NCI-H1930 (cell line): ENCODE measurements around the gene MEIOB.
"Not testable (repeated sequence)": the region's sequence is repeated elsewhere in the genome, so short reads cannot be mapped to it uniquely, and the experiment has no call there.

Source experiments
- DNase-seq, 2 experiments: peaks; one replicate each; lab custom pipeline; 2025; lab: John Stamatoyannopoulos, UW

Gene MEIOB, protein sequence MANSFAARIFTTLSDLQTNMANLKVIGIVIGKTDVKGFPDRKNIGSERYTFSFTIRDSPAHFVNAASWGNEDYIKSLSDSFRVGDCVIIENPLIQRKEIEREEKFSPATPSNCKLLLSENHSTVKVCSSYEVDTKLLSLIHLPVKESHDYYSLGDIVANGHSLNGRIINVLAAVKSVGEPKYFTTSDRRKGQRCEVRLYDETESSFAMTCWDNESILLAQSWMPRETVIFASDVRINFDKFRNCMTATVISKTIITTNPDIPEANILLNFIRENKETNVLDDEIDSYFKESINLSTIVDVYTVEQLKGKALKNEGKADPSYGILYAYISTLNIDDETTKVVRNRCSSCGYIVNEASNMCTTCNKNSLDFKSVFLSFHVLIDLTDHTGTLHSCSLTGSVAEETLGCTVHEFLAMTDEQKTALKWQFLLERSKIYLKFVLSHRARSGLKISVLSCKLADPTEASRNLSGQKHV

DNA sequence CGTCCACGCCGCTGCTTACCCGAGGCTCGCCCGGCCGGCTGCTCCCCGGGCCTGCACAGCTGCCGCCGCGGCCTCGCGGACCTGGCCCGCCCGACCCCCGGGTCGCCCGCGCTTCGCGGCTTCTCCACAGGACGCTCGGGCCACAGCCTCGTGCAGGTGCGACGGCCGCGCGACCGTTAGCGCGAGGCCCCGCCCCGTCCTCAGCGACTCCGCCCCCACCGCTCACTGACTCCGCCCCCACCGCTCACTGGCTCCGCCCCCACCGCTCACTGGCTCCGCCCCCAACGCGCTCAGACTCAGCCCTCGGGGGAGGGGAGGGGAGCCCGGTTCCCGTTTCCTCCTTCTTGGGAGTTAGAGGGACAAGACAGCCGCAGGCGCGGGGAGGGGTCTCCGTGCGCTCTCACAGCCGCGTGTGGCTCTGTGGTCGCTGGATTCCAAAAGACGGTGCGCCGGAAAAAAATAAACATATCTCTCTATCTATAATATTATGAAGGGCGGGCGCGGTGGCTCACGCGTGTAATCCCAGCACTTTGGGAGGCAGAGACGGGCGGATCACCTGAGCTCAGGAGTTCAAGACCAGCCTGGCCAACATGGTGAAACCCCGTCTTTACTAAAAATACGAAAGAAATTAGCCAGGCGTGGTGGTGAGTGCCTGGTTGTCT is at the start of gene MEIOB:
Gene MEIOB, minus strand, starts transcription at position 191 of the 662 bp plus-strand sequence. CDS start 3,989 bp downstream, outside the sequence.
- DNase-seq, result no peak

DNA sequence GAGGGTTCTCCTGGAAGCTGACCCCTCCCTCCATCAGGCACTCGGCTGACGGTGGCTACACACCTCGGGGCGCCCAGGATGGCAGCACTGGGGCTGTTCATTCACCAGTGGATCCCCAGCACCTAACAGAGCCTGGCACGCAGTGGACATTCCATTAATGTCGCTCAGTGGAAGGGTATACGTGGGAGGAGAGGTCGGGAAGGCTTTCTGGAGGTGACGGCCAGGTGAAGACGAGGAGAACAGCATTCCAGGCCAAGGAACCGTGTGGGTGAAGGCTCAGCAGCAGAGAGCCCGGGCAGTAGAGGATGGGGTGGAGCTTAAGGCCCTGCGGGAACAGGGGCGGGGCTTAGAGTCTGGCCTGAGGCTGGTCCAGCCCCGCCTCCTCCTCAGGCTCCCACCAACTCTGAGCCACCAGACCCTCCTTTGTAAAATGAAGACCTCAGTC is 48.8 kb upstream of the MEIOB start:
- peak in 1 of 2 experiments; percentile 36 for DNase-seq

DNA sequence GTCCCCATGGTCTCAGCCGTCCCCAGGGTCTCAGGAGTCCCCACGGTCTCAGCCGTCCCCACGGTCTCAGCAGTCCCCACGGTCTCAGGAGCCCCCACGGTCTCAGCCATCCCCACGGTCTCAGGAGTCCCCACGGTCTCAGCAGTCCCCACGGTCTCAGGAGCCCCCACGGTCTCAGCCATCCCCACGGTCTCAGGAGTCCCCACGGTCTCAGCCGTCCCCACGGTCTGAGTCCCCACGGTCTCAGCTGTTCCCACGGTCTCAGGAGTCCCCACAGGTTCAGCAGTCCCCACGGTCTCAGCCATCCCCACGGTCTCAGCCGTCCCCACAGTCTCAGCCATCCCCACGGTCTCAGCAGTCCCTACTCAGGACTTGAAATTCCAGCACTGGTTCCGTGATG is 48.2 kb upstream of the MEIOB start:
- not testable (repeated sequence) for DNase-seq

DNA sequence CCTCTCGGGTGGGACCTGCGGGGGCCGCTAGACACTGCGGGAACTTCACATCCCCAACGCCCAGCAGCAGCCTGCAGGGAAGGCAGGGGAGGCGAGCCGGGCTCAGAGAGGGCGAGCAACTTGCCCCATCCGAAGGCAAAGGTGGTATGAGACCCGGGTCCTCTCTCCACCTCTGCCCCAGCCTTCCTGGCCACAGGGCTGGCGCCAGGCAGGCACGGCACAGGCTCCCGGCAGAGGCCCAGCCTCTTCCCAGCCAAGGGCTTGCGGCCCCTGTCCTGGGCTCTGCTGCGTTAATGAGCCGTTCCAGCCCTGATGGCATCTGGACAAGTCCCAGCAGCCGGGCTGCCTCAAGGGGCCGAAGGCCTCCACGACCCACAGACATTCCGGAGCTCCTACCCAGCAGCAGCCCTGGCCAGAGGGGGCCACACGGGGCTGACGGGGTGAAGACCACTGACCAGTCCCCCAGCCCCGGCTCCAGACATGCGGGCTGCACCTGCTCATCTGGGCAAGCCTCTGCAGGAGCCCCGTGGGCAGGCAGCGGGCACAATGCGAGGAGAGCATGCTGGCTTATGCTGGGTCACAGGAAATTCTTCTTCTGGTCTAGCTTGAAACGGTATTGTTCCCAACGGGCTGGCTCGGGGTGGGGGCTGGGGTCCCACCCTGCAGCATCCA is 47.5 kb upstream of the MEIOB start:
- DNase-seq, result no peak

DNA sequence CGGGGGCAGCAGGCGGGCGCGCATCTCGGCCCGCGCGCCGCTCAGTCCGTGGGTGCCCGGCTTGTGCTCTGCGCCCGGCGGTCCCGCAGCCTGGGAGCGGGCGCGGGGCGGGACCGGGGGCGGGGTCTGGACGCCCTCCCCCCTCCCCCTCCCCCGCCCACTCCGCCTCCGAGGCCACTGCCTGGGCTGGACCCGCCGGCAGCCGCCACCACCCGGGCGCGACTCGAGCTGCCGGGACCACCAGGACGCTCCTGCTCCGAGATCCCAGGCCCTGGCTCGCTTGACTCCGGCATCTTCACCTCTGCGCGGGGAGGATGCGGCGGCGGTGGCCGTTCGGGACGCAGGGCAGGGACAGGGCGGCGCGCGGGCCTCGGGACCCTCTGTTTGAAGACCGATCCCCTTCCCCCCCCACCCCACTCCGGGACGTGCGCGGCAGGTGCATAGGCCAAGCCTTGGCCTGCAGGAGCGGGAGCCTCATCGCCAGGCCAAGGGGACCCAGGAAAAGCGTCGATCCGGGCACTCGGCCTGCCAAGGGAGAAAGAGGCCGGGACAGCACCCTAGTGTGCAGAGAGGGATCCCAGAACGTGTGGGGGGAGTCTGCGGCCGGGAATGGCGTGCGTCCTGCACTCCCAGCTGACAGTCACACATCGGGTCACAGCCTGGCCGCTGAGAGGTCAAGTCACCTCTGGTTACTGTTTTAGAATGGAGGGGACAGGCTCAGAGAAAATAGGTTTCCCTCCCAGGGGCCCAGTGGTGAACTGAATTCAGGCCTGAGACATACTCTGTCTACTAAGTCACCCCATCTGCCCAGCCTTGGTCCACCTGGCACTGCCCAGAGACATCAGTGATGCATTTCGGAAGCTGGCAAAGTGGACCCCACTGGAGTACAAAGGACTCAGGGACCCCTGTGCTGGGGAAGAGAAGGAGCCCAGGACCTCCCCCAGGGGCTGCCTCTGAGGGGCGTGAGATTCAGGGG is 46.7 kb upstream of the MEIOB start, which contains the start of gene HS3ST6:
Gene HS3ST6, minus strand, starts transcription at position 65 of the 976 bp plus-strand sequence. CDS start 92 bp downstream, outside the sequence.
- DNase-seq, result peak in 1 of 2 experiments; percentile 40

DNA sequence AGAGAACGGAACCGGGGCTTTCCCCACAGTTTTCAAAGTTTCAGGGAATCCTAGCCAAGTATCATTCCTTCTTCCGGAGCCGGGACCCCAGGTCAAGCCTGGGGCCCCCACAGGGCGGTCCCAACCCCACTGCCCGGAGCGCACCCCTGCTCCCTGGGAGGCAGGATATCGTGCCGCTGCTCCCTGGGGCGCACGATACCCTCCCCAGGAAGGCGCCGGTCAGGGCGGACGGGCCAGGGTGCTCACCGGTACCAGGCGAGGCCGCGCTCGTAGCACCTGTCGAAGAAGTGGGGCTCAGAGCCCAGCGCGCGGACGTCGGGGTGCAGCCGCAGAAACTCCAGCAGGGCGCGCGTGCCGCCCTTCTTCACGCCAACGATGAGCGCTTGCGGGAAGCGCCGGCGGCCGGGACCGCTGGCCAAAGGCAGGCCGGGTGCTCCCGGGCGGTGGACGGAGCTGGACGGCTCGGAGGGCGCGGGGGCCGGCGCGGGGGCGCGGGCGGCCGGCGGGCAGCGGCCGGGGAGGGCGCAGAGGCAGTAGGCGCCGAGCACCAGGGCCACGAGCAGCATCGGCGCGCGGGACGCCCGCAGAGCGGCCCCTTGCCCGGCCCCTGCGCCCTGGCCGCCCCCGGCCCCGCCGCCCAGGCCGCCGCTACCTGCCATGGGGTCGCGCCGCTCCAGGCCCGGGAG is 45.8 kb upstream of the MEIOB start:
- no peak for DNase-seq

DNA sequence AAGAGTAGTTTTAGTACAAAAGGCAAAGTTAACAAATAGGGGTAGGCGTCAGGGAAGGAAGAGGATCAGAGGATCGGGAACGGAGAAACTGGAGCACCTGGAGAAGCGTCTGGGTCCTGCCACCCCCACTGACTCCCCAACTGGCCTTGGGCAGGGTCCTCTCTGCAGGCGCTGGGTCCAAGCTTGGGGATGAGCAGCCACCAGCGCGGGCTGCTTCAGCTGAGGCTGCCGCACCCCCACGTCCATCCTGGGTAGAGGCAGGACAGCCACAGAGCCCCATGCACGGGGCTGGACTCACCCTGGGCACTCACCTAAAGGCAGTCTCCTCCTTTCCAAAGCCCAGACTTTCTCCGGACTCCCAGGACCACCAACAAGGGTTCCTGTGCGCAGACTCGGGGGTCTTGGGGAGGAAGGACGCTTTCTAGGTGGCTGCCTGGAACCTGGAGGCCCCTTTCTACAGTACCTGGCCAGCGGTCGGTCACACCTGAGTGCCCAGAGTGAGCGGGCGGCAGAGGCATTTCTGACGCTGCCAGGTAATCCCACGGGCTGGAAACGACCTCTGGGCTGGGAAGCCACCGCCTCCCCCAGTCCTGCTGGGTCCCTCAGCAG is 45.2 kb upstream of the MEIOB start:
- no peak for DNase-seq

DNA sequence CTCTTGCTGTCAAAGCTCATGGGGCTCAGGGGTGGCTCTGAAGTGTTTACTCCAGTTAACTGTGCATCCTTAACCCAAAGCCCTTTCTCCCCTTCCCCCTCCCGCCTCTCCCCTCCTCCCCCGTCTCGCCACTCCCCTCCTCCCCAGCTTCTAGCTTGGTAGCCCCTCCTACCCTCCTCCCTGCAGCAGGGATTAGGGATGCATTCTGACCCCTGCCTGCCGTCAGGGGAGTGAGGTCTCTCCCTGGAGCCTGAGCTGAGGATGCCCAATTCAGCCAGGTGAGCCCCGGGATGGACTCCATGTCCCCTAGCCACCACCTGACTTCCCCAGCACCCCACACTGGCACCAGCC is 44.7 kb upstream of the MEIOB start:
- no peak for DNase-seq

DNA sequence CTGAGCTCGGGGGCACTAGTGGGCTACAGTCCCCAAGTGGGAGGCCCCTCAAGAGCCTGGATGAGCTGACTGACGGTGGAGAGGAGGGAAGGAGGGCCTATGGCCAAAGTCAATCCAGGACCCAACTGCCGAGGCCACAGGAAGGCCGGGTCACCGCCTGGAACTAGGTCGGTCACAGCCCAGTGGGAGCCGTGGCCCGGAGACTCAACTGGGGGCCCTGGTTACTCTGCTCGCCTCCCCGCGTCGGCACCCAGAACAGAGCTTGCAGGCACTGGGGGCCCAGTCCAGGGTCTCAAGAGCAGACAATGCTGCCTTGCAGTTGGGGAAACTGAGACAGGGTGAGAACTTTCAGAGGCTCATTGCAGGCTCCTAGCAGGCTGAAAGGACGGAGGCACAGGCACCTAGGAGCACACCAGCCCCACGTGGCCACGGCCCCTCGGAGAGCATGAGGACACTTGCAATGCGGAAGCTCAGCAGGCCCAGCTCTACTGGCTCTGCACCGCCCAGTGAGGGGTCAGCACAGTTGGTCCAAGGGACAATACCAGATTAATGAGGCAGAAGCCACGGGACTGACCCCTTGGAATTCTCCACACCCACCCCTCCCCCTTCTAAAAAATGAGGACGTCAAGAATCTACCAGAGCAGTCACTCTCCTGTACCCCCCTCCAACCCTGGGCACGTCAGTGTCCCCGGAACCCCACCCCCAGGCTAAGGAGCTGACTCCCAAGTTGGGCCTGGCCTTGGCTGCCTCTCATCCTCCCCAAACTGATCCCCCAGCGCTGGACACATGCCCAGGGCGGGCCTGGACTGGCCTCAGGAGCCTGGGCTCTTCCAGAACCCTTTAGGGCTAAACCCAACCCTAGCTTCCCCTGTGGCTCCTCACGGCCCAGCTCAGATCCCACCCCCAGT is 44.0 kb upstream of the MEIOB start:
- DNase-seq, result no peak

DNA sequence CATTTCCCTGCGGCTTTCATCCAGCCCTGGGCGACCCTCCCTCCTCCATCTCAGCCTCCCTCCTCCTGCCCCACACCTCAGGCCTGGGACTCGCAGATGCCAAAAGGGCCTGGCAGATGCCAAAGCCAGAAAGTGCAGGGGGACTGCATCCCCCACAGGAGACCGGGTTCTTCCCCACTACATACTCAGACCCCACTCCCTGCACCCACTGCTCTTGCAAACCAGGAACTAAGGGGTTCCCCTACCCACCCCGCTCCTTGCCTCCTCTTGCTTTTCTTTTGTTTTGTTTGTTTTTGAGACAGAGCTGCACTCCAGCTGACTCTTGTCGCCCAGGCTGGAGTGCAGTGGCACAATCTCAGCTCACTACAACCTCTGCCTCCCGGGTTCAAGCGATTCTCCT is 43.0 kb upstream of the MEIOB start:
- DNase-seq, result no peak

DNA sequence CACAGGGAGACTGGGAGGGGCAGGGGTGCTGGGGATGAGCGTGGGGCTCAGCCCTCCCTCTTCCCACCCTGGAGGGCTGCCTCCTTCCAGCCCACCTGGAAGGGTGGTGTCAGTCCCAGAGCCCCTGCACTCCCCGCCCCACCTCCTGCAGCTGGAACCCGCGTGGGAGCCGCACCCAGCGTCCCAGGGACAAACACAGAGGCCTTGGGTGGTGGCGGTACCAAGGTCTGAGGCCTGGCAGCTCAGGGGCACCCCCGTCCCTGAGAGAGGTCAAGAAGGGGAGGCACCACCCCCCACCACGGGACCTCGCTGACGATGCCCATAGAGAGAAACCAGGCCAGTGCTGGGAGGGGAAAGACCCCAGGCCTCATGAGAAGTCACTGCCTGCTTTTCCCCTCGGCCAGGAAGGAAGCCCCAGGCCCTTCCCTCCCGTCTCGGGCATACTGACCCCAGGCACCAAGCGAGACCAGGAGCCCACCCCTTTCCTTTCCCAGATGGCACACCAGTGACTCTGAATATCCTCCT is 42.2 kb upstream of the MEIOB start:
- no peak for DNase-seq

DNA sequence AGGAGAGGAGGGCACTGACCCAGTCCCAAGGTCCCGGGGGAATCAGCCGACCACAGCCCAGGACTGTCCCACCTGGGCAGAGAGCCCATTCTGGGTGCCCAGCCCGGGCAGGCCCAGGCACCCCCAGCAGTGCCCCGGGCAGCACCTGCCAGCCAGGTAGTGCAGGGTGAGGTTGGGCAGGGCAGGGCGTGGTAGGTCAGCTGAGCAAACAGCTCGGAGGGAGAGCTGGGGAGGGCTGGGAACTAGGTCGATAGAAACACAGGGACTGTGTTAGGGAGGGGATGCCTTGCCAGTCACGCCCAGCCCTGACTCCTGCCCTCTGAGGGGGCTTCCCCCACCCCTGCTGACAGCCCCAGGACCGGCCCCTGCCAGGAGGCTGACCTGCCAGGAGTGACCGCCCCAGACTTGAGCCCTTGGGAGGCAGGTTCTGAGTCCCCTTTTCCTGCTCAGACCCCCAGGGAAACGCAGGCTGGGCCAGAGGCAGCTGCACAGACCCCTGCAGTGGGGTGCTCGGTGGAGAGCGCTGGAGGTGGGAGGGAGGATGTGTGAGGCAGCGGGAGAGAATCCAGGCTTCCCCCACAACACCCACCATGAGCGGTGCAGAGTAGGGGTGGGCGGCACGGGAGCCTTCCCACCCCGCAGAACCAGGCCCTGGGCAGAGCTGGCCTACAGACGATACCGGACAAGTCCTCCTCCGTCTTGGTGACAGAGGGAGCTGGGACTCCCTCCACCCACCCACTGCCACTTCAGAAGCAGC is 41.5 kb upstream of the MEIOB start:
- no peak for DNase-seq

DNA sequence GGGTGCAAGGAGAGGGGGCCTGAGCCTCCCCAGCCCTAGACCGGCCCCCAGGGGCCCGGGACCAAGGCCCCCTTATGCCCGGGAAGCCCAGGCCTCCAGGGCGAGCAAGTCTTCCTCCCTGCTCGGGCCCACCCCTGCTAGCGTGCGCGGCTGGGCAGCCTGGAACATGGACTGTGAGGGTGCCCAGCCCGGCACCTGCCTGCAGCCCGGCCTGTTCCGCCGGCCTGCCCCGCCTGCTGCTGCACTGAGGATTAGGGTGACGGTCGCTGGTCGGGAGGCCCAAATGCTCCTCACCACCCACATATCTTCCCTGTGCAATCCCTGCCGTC is 40.2 kb upstream of the MEIOB start:
- DNase-seq, result no peak

DNA sequence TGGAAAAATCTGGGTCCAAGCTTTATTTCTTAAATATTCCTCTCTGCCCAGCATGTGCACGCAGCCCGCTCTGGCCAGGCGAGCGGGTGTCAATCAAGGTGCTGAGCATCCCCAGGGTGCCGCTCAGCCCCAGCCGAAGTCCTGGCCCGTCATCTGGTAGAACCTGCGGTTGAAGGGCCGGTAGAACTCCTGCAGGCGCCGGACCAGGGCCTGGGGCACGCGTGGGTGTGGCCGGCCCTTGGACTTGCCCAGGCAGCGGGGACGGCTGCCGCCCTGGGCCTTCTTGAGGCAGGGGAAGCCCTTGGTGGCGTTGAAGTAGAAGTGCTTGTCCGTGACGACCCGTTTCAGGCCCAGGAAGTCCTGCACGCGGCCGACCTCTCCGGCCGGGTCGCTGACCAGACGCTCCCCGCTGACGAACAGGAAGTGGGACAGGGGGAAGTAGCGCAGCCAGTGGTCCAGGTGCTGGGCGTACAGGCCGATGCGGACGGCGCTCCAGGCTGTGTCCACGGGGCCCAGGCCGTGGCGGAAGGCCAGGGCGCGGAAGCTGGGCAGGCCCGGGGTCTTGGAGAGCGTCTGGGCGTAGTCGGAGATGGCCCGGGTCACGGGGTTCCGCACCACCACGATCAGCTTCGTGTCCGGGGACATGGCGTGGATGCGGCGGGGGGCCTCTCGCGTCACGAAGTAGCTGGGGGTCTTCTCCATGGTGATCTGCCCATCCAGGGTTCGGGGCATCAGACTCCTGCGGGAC is 39.7 kb upstream of the MEIOB start:
- no peak for DNase-seq

DNA sequence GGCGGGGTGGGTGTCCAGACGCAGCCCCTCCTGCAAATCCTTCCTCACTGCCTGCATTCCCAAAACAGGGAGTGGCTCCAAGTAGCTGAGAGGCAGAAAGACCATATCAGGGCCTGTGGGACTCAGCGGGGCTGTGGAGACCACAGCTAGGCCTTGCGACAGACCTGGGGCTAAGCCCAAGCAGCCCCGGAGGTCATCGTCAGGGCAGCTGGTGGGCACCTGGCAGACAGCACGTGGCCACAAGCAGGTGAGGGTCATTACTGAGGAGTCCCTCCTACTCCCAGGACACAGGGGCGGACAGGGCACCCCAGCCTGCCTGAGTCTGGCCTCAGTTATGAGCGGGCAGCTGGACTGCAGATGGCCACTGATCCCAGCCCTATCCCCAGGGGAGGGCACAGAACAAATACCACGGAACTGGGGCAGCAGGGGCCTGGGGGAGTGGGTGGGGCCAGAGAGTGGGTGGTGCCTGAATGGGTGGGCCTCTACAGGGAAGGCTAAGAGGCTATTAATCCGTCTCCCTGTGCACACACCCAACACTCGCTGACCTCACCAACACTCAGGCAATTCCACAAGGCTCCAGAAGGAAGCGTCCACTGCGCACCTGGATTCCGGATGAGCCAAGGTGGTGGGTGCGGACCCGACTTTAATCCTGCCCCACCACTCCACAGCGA is 37.7 kb upstream of the MEIOB start:
- DNase-seq, result no peak

DNA sequence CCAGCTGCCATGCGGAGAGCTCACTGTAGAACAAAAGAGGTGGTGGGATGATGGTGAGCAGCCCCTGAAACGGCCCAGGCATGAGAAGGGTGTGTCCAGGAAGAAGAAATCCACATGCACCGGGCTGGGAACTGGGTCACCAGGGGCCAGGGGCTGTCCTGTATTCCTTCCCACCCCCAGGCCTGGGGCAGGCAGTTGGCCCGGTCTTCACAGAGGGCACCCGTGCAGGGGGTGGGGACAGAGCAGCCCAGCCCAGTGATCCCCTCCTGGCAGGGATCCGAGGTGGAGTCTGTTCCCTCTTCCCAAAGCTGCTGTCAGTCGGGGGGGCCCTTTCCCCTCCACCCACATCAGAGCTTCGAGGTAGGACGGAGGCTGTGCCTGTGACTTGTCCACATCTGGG is 37.0 kb upstream of the MEIOB start:
- DNase-seq, result no peak

DNA sequence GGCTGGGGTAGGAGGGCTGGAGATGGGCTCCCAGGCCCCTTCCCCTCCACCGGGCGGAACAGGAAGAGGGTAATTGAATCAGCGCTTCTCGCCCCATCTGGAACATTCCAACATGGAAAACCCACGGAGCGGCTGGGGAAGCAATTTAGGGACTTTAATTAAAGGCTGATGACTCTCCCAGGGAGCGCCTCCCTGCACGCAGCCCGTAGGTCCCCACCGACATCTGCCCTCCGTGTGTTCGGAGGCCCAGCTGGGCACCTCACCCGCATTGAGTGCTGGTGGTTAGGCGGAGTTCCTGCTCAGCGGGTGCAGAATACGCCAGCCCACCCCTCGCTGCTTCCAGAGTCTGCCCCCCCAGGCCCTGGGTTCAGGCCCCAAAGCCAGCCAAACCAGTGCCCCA is 36.2 kb upstream of the MEIOB start:
- no peak for DNase-seq
